Neural cell (in vitro differentiated cells): ENCODE data around the gene SERPINB2. TPM values are rescaled to one million over a fixed set of nuclear protein-coding genes. Genes with fewer than 3 reads are reported as not detected.

ENCODE experiments used
- H2AFZ ChIP-seq: fragments of 200-600, 300-800 bp; sonication (generic), shearing (Covaris generic); 2 replicates; pipeline ENCODE4 v1.6.0; 2014; ENCODE audit warnings: low read depth, mild to moderate bottlenecking, antibody characterized with exemption, low read length, moderate library complexity
- H3F3A ChIP-seq: fragments of 200-600 bp; shearing (Covaris generic); 2 replicates; pipeline ENCODE4 v1.6.1; 2016; ENCODE audit warnings: mild to moderate bottlenecking, moderate library complexity, mixed read lengths, antibody characterized with exemption, low read length; ENCODE audit not compliant: insufficient read depth, poor library complexity, severe bottlenecking
- H3K27ac ChIP-seq: fragments of 200-600, 300-800 bp; sonication (generic), shearing (Covaris generic); 2 replicates; pipeline ENCODE4 v1.5.1; 2014; ENCODE audit warnings: mild to moderate bottlenecking, low read length, moderate library complexity
- H3K27me3 ChIP-seq: fragments of 300-800, 200-600 bp; sonication (generic), shearing (Covaris generic); 2 replicates; pipeline ENCODE4 v1.6.0; 2014; ENCODE audit warnings: mild to moderate bottlenecking, low read depth, low read length, moderate library complexity; ENCODE audit not compliant: insufficient read depth
- H3K36me3 ChIP-seq: fragments of 300-800, 200-600 bp; sonication (generic), shearing (Covaris generic); 2 replicates; pipeline ENCODE4 v1.5.1; 2014; ENCODE audit warnings: mild to moderate bottlenecking, antibody characterized with exemption, low read length, moderate library complexity; ENCODE audit not compliant: insufficient read depth
- H3K4me2 ChIP-seq: fragments of 300-800, 200-600 bp; sonication (generic), shearing (Covaris generic); 2 replicates; pipeline ENCODE4 v1.6.0; 2014; ENCODE audit warnings: mild to moderate bottlenecking, low read length
- H3K4me3 ChIP-seq: fragments of 300-800, 200-600 bp; sonication (generic), shearing (Covaris generic); 2 replicates; pipeline ENCODE4 v1.5.1; 2014; ENCODE audit warnings: mild to moderate bottlenecking, low read length, moderate library complexity
- H3K79me2 ChIP-seq: fragments of 200-600 bp; shearing (Covaris generic); replicated peaks from 2 replicates; pipeline ENCODE4 v1.6.0; 2014; ENCODE audit warnings: mild to moderate bottlenecking, low read length, moderate library complexity; ENCODE audit not compliant: insufficient read depth
- H3K9ac ChIP-seq: fragments of 300-800, 200-600 bp; sonication (generic), shearing (Covaris generic); 2 replicates; pipeline ENCODE4 v1.6.1; 2016; ENCODE audit warnings: mild to moderate bottlenecking, low read length, mixed read lengths
- H3K9me2 ChIP-seq: fragments of 200-600 bp; shearing (Covaris generic); 2 replicates; pipeline ENCODE4 v1.6.1; 2016; ENCODE audit warnings: mild to moderate bottlenecking, low read length, mixed read lengths; ENCODE audit not compliant: insufficient read depth
- H3K9me3 ChIP-seq: fragments of 200-600, 300-800 bp; sonication (generic), shearing (Covaris generic); 2 replicates; pipeline ENCODE4 v1.6.1; 2016; ENCODE audit warnings: mild to moderate bottlenecking, mixed run types, low read length, moderate library complexity, mixed read lengths
- H4K20me1 ChIP-seq: fragments of 200-600 bp; shearing (Covaris generic); 2 replicates; pipeline ENCODE4 v1.6.1; 2016; ENCODE audit warnings: mild to moderate bottlenecking, mixed run types; ENCODE audit not compliant: insufficient read depth
- EP300 ChIP-seq: fragments of 450-650 bp; conservative IDR thresholded peaks from 2 replicates; pipeline ENCODE4 v1.6.1; 2014; ENCODE audit warnings: antibody characterized with exemption, mild to moderate bottlenecking, moderate library complexity; ENCODE audit not compliant: poor library complexity, severe bottlenecking
- EZH2 ChIP-seq: fragments of 200-600, 300-800 bp; shearing (Covaris generic), sonication (generic); IDR thresholded peaks from 2 replicates; pipeline ENCODE4 v1.6.1; 2014; ENCODE audit warnings: antibody characterized with exemption, low read length, borderline replicate concordance, mild to moderate bottlenecking; ENCODE audit not compliant: insufficient read depth, poor library complexity, severe bottlenecking
- MXI1 ChIP-seq: fragments of 450-650 bp; conservative IDR thresholded peaks from 2 replicates; pipeline ENCODE4 v1.6.1; 2014; ENCODE audit warnings: antibody characterized with exemption, mild to moderate bottlenecking; ENCODE audit not compliant: poor library complexity, severe bottlenecking
- POLR2AphosphoS5 ChIP-seq: IDR thresholded peaks from 2 replicates; pipeline ENCODE4 v1.6.1; 2012
- RAD21 ChIP-seq: fragments of 450-650 bp; conservative IDR thresholded peaks from 2 replicates; pipeline ENCODE4 v1.6.1; 2014; ENCODE audit warnings: antibody characterized with exemption, mild to moderate bottlenecking, moderate library complexity
- REST ChIP-seq: IDR thresholded peaks from 2 replicates; pipeline ENCODE4 v1.6.1; 2012; ENCODE audit warnings: borderline replicate concordance
- SMC3 ChIP-seq: fragments of 450-650 bp; conservative IDR thresholded peaks from 2 replicates; pipeline ENCODE4 v1.6.1; 2014; ENCODE audit warnings: antibody characterized with exemption, mild to moderate bottlenecking, moderate library complexity; ENCODE audit not compliant: poor library complexity
- TAF1 ChIP-seq: IDR thresholded peaks from 2 replicates; pipeline ENCODE4 v1.6.1; 2012; ENCODE audit warnings: low read depth
- polyA plus RNA-seq: library from polyadenylated mRNA; depleted of rRNA; stranded (reverse); fragments of >200 nt; gene quantifications from 2 replicates; pipeline ENCODE4 v1.2.3, GENCODE V29; 2014
- TF ChIP-seq, protein P1 (sequence below): fragments of 450-650 bp; IDR thresholded peaks from 2 replicates; pipeline ENCODE4 v1.5.1; 2014; ENCODE audit warnings: antibody characterized with exemption, mild to moderate bottlenecking, moderate library complexity; ENCODE audit not compliant: poor library complexity, severe bottlenecking

Gene SERPINB2
- polyA plus RNA-seq, 1 donor from 2014 or later, result not detected

DNA sequence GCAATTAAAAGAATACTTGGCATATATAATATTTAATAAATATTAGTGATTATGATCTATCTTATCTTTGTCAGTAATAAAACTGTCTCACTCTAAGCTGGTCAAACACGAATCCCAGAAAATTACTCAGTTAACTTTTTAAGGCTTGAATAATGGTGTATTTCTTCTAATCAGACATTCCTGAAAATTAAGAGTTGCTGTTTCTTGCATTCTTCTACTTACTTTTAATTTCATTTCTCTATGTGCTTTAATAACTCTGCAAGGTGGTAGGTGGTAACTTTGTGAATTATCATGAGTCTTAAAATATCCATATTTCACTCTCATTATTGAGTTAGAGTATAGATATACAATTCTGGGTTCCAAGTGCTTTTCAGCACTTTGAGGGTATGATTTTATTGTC, 17.2 kb downstream of the SERPINB2 start:
- H3K9me3 ChIP-seq, result no peaks in the 10 kb centered on the region
- TF ChIP-seq, protein P1, sequence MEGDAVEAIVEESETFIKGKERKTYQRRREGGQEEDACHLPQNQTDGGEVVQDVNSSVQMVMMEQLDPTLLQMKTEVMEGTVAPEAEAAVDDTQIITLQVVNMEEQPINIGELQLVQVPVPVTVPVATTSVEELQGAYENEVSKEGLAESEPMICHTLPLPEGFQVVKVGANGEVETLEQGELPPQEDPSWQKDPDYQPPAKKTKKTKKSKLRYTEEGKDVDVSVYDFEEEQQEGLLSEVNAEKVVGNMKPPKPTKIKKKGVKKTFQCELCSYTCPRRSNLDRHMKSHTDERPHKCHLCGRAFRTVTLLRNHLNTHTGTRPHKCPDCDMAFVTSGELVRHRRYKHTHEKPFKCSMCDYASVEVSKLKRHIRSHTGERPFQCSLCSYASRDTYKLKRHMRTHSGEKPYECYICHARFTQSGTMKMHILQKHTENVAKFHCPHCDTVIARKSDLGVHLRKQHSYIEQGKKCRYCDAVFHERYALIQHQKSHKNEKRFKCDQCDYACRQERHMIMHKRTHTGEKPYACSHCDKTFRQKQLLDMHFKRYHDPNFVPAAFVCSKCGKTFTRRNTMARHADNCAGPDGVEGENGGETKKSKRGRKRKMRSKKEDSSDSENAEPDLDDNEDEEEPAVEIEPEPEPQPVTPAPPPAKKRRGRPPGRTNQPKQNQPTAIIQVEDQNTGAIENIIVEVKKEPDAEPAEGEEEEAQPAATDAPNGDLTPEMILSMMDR, result no peak
- TF ChIP-seq REST (no peak), RAD21 (no peak), TAF1 (no peak), EZH2 (no peak), SMC3 (no peak), EP300 (no peak)
- H3K9ac ChIP-seq, result no peak overlapping the region
- no peak overlapping the region for H2AFZ ChIP-seq
- no peaks in the 10 kb centered on the region for H4K20me1 ChIP-seq
- no peaks in the 10 kb centered on the region for H3F3A ChIP-seq
- no peaks in the 10 kb centered on the region for H3K79me2 ChIP-seq
- no peak overlapping the region for H3K4me2 ChIP-seq
- H3K27ac ChIP-seq, result no peak overlapping the region
- no peak overlapping the region for H3K4me3 ChIP-seq
- H3K9me2 ChIP-seq, result no peaks in the 10 kb centered on the region
- H3K27me3 ChIP-seq, result no peaks in the 10 kb centered on the region
- H3K36me3 ChIP-seq, result no peaks in the 10 kb centered on the region

DNA sequence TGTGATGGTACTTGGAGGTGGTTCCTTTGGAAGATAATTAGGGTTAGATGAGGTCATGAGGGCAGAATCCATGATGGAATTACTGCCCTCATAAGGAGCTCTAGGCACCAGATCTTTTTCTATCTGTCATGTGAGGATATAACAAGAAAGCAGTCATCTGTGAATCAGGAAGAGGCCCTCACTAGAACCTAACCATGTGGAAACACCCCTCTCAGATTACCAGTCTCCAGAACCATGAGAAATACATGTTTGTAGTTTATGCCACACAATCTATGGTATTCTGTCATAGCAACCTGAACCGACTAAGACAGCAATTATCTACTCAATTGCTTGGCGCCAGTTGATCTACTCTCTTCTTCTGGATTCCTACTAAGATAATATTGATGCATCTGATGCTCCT, 17.9 kb downstream of the SERPINB2 start:
- Histone ChIP-seq H3K27ac (no peak overlapping the region), H3K27me3 (no peaks in the 10 kb centered on the region), H3K9ac (no peak overlapping the region), H3K9me2 (no peaks in the 10 kb centered on the region), H3K36me3 (no peaks in the 10 kb centered on the region), H3K4me3 (no peak overlapping the region), H4K20me1 (no peaks in the 10 kb centered on the region), H3F3A (no peaks in the 10 kb centered on the region), H3K4me2 (no peak overlapping the region), H2AFZ (no peak overlapping the region), H3K79me2 (no peaks in the 10 kb centered on the region), H3K9me3 (no peaks in the 10 kb centered on the region)
- TF ChIP-seq TAF1, result no peak
- TF ChIP-seq RAD21, result no peak
- TF ChIP-seq, protein P1, result no peak
- TF ChIP-seq SMC3, result no peak
- no peak for TF ChIP-seq EP300
- TF ChIP-seq MXI1, result no peak
- no peak for TF ChIP-seq POLR2AphosphoS5
- TF ChIP-seq EZH2, result no peak
- no peak for TF ChIP-seq REST
